Esophagus muscularis mucosa (tissue), 4 donors: ENCODE data around the gene CX3CL1. TPM values are rescaled to one million over a fixed set of nuclear protein-coding genes. Genes with fewer than 3 reads are reported as not detected.

Source experiments
- DNase-seq: peaks from one replicate; pipeline ENCODE4 v3.0.0-alpha.2; 2017; ENCODE audit errors: extremely low spot score
- H3K27ac ChIP-seq, 4 donors: fragments of 200-600 bp; sonication (generic); replicated peaks in 1 of 4; 1 replicate in 3 of 4; 2 replicates in 1 of 4; pipeline ENCODE4 v1.5.1; 2016 to 2019; ENCODE audit warnings: mild to moderate bottlenecking in 1 of 4
- H3K27me3 ChIP-seq, 4 donors: fragments of 200-600 bp; sonication (generic); one replicate each; pipeline versions ENCODE4 v1.5.1 to v1.6.0; 2016 to 2019
- H3K36me3 ChIP-seq, 4 donors: fragments of 200-600 bp; sonication (generic); one replicate each; pipeline ENCODE4 v1.5.1; 2016 to 2019
- H3K4me1 ChIP-seq, 4 donors: fragments of 200-600 bp; sonication (generic); one replicate each; pipeline ENCODE4 v1.5.1; 2016 to 2019
- H3K4me3 ChIP-seq, 4 donors: fragments of 200-600 bp; sonication (generic); 1 replicate in 2 of 4; 2 replicates in 2 of 4; pipeline ENCODE4 v1.5.1; 2016 to 2019; ENCODE audit warnings: mild to moderate bottlenecking in 4 of 4, moderate library complexity in 1 of 4
- H3K9me3 ChIP-seq, 4 donors: fragments of 200-600 bp; sonication (generic); 1 replicate in 3 of 4; 2 replicates in 1 of 4; pipeline ENCODE4 v1.5.1; 2016 to 2019
- EP300 ChIP-seq: sonication (generic); formaldehyde crosslinking; IDR thresholded peaks from one replicate; pipeline ENCODE4 v1.6.1; 2017; ENCODE audit warnings: antibody characterized with exemption
- POLR2A ChIP-seq: fragments of 450-650 bp; IDR thresholded peaks from one replicate; pipeline ENCODE4 v1.6.1; 2017; ENCODE audit warnings: antibody characterized with exemption, moderate library complexity, mild to moderate bottlenecking, low read depth
- POLR2AphosphoS5 ChIP-seq, 2 donors: sonication (generic); formaldehyde crosslinking; IDR thresholded peaks; one replicate each; pipeline ENCODE4 v1.6.1; 2017; ENCODE audit warnings: antibody characterized with exemption in 2 of 2
- WGBS: methylation state at CpG from one replicate; pipeline ENCODE4 v1.1.5; 2018; 5-methylcytosine and 5-hydroxymethylcytosine counted together
- intact Hi-C: fragments of 100-400 bp; cut with DNase I; formaldehyde crosslinking; loops from one replicate; pipeline ENCODE4 v1.15.1; 2023
- total RNA-seq, 4 donors: library from RNA; depleted of rRNA; stranded (reverse); fragments of >200 nt; gene quantifications; one replicate each; pipeline versions ENCODE4 v1.1.0 to v1.2.1, GENCODE V29; 2016
- TF ChIP-seq, protein P1 (sequence below), 3 experiments: fragments of 200-600 bp in 2 of 3; fragments of 450-650 bp in 1 of 3; sonication (generic) in 2 of 3; IDR thresholded peaks; one replicate each; pipeline ENCODE4 v1.5.1; 2017 to 2019; ENCODE audit warnings: antibody characterized with exemption in 3 of 3, mild to moderate bottlenecking in 2 of 3, moderate library complexity in 1 of 3

The CX3CL1 gene
- total RNA-seq, 4 donors from 2014 or later: 26.8 to 40.4 (median 29.9) TPM

DNA sequence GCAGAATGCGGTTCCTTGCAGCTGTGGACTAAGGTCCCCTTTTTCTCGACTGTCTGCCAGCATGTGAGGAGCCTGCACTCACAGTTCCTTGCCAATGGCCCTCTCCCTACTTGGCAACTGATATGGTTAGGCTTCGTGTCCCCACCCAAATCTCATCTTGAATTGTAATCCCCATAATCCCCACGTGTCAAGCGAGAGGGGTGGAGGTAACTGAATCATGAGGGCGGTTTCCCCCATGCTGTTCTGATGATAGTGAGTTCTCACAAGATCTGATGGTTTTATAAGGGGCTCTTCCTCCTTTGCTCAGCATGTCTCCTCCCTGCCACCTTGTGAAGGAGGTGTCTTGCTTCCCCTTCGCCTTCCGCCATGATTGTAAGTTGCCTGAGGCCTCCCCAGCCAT, 55.0 kb downstream of the CX3CL1 start:
- H3K4me3 ChIP-seq: no peak overlapping the region
- no peak for DNase-seq
- WGBS: 88% methylated on average over 8 of the region's 8 CpGs
- H3K9me3 ChIP-seq: no peaks in the 10 kb centered on the region
- no peak overlapping the region for H3K27ac ChIP-seq
- intact Hi-C loops: no loop called here
- peaks cover 41 to 59% (median 52%) of the 10 kb centered on the region in 4 donors for H3K36me3 ChIP-seq
- peaks cover 13 to 18% (median 14%) of the 10 kb centered on the region in 4 donors for H3K4me1 ChIP-seq
- TF ChIP-seq EP300 (no peak), POLR2A (no peak), POLR2AphosphoS5 (IDR thresholded peaks at IDR 0.05) (no peak)
- TF ChIP-seq, protein P1, sequence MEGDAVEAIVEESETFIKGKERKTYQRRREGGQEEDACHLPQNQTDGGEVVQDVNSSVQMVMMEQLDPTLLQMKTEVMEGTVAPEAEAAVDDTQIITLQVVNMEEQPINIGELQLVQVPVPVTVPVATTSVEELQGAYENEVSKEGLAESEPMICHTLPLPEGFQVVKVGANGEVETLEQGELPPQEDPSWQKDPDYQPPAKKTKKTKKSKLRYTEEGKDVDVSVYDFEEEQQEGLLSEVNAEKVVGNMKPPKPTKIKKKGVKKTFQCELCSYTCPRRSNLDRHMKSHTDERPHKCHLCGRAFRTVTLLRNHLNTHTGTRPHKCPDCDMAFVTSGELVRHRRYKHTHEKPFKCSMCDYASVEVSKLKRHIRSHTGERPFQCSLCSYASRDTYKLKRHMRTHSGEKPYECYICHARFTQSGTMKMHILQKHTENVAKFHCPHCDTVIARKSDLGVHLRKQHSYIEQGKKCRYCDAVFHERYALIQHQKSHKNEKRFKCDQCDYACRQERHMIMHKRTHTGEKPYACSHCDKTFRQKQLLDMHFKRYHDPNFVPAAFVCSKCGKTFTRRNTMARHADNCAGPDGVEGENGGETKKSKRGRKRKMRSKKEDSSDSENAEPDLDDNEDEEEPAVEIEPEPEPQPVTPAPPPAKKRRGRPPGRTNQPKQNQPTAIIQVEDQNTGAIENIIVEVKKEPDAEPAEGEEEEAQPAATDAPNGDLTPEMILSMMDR (IDR thresholded peaks at IDR 0.05): no peak
- H3K27me3 ChIP-seq: no peaks in the 10 kb centered on the region

DNA sequence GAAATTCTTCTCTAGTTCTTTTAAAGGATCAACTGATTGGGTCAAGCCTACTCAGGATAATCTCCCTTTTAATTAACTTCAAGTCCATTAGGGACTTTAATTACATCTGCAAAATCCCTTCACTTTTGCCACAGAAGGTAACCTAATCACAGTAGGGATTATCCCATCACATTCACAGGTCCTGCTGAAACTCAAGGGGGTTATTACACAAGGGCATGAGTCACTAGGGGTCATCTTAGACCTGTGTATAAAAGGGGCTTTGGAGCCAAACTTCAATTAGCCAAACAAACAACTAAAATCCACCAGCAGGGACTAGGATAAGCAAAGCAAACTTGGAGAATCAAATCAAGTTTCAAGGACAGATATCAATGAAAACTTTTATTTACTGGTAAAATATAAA, 55.5 kb downstream of the CX3CL1 start:
- no peaks in the 10 kb centered on the region for H3K27me3 ChIP-seq
- peaks cover 9 to 14% (median 10%) of the 10 kb centered on the region in 4 donors for H3K4me1 ChIP-seq
- intact Hi-C loops: no loop called here
- H3K4me3 ChIP-seq: no peak overlapping the region
- DNase-seq: no peak
- no peak overlapping the region for H3K27ac ChIP-seq
- H3K9me3 ChIP-seq: no peaks in the 10 kb centered on the region
- peaks cover 46 to 64% (median 58%) of the 10 kb centered on the region in 4 donors for H3K36me3 ChIP-seq
- TF ChIP-seq POLR2AphosphoS5 (IDR thresholded peaks at IDR 0.05) (no peak), POLR2A (no peak), EP300 (no peak)
- TF ChIP-seq, protein P1 (IDR thresholded peaks at IDR 0.05): no peak

DNA sequence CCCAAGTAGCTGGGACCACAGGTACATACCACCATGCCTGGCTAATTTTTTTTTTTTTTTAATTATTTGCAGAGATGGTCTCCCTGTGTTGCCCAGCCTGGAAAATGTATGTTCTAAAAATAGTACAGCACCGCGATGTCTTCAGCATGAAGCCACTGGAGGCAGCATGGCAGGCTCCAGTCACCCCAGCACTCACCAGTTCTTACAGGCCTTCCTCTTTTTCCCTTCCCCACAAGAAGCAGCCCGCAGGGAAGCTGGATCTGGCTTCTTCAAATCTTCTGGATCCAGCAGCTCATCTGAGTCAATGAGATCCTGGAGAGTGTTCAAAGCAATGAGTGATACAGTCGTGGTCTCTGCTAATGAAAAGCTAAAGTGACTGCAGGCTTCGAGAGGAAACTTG, 58.7 kb downstream of the CX3CL1 start:
- H3K27me3 ChIP-seq: no peaks in the 10 kb centered on the region
- WGBS: 80% methylated on average over 5 of the region's 5 CpGs
- H3K4me3 ChIP-seq: no peak overlapping the region
- no peak for DNase-seq
- no peak for TF ChIP-seq POLR2AphosphoS5 (IDR thresholded peaks at IDR 0.05)
- TF ChIP-seq POLR2A: no peak
- TF ChIP-seq, protein P1 (IDR thresholded peaks at IDR 0.05): no peak
- no peak for TF ChIP-seq EP300
- intact Hi-C loops: no loop called here
- H3K36me3 ChIP-seq: peaks cover 72 to 96% (median 89%) of the 10 kb centered on the region in 4 donors
- no peaks in the 10 kb centered on the region for H3K4me1 ChIP-seq
- H3K27ac ChIP-seq: no peak overlapping the region
- H3K9me3 ChIP-seq: no peaks in the 10 kb centered on the region

DNA sequence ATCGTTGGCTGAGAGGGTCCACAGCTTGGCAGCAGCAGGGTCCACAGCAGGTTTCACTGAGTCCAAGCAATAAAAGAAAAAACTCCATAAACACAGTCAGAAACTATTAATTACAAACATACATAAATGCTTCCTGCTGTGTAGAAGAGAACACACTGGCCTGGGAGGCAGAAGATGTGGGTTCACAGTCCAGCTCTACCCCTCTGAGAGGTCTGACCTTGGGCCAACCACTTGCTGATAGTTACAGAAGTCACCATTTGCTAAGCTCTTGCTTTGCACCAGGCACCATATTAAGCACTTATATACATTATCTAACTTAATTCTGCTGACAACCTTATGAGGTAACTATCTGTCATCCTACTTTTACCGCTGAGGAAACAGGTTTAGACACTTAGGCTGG, 60.2 kb downstream of the CX3CL1 start:
- no peak overlapping the region for H3K4me3 ChIP-seq
- TF ChIP-seq POLR2A (no peak), EP300 (no peak), POLR2AphosphoS5 (IDR thresholded peaks at IDR 0.05) (no peak)
- TF ChIP-seq, protein P1 (IDR thresholded peaks at IDR 0.05): no peak

DNA sequence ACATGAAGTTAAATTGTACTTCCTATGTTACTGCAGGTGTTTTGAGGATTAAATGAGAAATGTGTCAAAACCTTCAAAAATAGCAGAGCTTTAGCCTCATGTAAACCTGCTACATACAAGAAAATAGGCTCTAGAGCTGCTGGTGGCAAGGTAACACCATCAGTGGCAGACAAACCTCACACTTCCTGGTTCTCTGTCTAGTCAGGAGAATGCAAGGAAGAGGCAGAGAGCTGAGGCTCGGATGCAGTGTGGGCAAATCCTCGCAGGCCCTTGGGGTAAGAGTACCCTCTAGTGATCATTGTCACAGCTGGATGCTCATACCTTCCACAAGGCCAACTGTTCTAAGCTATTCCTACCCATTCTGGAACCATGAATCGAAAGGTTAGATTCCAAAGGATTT, 60.7 kb downstream of the CX3CL1 start:
- Histone ChIP-seq H3K9me3 (no peaks in the 10 kb centered on the region), H3K27ac (no peak overlapping the region), H3K4me3 (no peak overlapping the region), H3K27me3 (no peaks in the 10 kb centered on the region), H3K36me3 (peaks cover 77 to 100% (median 97%) of the 10 kb centered on the region in 4 donors), H3K4me1 (no peaks in the 10 kb centered on the region)
- no peak for DNase-seq
- WGBS: 97% methylated on average over 3 of the region's 3 CpGs
- TF ChIP-seq POLR2AphosphoS5 (IDR thresholded peaks at IDR 0.05) (no peak), POLR2A (no peak), EP300 (no peak)
- TF ChIP-seq, protein P1 (IDR thresholded peaks at IDR 0.05): no peak
- intact Hi-C loops: no loop called here

More for the DNA sequence above, 60.2 kb downstream of the CX3CL1 start:
- Histone ChIP-seq H3K27me3 (no peaks in the 10 kb centered on the region), H3K36me3 (peaks cover 77 to 100% (median 97%) of the 10 kb centered on the region in 4 donors), H3K4me1 (no peaks in the 10 kb centered on the region), H3K27ac (no peak overlapping the region), H3K9me3 (no peaks in the 10 kb centered on the region)
- intact Hi-C loops: no loop called here
- DNase-seq: no peak
- 94% methylated on average over 2 of the region's 2 CpGs for WGBS
